GM18951 (cell line): ENCODE data around the gene POLD2.
"Not testable (repeated sequence)": the region's sequence is repeated elsewhere in the genome, so short reads cannot be mapped to it uniquely, and the experiment has no call there.

Experiments used
- POLR2A ChIP-seq: IDR thresholded peaks from 4 replicates; pipeline ENCODE4 v1.6.1; 2011; ENCODE audit warnings: mild to moderate bottlenecking; ENCODE audit not compliant: insufficient read length, insufficient read depth; ENCODE audit errors: extremely low read depth
- in situ Hi-C: fragments of 300-500 bp; cut with MboI; formaldehyde crosslinking; loops from one replicate; pipeline ENCODE4 v1.12.0; 2022; ENCODE audit warnings: low sequenced_read_pairs, mixed read lengths, inconsistent platforms; ENCODE audit not compliant: unreplicated experiment

POLD2 gene

GRCh38 chr7:44134943-44135628 is 11.7 kb upstream of the POLD2 start:
- in situ Hi-C loops = no loop called here
- TF ChIP-seq POLR2A = no peak

DNA sequence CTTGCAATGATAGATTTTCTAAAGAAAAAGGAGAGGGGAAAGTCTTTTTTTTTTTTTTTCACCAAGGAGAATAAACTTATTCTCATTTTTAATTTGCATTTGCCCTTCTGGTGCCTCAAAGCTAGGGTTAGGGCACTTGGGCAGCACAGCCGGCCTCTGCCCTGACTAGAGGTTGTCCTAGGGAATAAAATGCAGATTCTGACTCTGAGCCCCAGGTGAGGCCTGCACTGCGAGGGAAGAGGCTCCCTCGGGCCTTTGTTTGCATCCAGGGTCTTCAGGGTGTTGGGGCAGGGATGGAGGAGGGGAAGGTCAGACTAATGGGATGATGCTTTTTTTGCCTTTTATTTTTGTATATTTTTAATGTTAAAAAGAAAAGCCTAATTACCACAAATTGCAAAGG is 9.9 kb upstream of the POLD2 start:
- in situ Hi-C loops = no loop called here

DNA sequence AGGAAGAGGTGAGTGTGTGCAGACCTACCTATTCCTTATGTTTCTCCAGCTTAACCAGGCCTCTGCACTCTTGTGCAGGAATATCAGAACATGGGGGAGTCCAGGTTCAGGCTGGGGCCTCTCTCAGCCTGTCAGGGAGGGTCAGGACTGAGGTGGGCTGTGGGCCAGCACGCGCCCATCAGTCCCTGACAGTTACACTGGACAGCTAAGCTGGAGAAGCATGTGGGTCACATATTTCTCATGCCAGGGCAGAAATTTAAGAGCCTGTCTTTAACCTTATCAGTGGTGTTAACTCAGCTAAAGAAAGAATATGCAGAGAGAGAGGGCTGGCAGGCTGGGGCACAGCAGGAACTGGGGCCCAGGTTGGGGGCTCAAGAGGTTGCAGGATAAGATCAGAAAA is 8.7 kb upstream of the POLD2 start:
- TF ChIP-seq POLR2A = no peak
- in situ Hi-C loops = no loop called here

More for the DNA sequence above, 9.9 kb upstream of the POLD2 start:
- no peak for TF ChIP-seq POLR2A

DNA sequence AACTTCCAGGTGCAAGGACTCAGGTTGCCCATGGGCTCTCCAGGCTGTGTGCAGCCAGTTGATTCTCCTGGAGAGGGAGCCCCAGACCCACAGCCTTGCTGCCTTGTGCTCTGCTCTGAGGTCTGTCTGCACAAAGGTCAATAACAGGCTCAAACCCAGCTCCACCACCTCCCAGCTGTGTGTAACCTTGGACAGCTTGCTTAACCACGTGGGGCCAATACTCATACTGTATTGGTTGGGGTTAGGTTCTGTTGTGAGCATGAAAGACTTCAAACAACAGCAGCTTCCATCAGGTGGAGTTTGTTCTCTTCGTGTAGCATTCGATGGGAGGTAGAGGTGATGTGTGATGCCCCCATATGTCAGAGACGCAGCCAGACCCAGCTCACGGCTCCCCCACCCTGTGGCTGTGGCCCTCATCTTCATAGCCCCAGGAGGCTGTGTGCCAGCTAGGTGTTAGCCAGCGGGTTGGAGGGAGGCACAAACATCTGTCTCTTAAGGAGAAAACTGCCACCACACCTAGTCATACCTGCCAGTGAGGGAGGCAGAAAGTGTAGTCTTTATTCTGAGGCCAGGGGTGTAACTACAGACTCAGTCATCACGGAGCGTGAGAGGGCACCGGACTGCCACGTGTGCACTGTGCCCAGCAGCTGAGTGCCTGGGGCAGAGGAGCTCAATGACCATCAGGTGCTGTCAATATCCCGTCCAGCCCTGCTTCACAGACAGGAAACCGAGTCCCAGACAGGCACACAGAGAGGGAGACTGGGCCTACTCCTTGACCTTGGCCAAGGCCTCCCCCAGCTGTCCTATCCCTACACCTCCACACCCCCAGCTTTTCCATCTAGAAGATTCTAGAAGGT is 8.1 kb upstream of the POLD2 start:
- in situ Hi-C loops = no loop called here

GRCh38 chr7:44128721-44129582 is 5.6 kb upstream of the POLD2 start:
- in situ Hi-C loops = no loop called here
- TF ChIP-seq POLR2A = no peak

More for the DNA sequence above, 8.1 kb upstream of the POLD2 start:
- TF ChIP-seq POLR2A = no peak

DNA sequence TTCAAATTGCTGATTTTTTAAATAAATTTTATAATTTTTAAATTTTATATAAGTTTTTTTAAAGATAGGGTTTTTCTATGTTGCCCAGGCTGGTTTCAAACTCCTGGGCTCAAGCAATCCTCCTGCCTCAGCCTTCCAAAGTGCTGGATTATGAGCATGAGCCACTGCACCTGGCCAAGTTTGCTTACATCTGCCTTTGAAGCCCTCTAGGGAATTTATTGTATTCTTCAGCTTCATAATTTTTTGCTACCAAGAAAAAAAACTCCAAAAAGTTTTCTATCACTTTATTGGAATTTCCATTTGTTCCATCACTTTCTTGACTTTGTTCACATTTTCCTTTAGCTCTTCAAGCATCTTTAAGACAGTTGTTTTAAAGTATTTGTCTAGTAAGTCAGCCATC is 3.8 kb upstream of the POLD2 start:
- in situ Hi-C loops = no loop called here
- no peak for TF ChIP-seq POLR2A

GRCh38 chr7:44126574-44126973 is 3.2 kb upstream of the POLD2 start:
- in situ Hi-C loops = not testable (repeated sequence)

DNA sequence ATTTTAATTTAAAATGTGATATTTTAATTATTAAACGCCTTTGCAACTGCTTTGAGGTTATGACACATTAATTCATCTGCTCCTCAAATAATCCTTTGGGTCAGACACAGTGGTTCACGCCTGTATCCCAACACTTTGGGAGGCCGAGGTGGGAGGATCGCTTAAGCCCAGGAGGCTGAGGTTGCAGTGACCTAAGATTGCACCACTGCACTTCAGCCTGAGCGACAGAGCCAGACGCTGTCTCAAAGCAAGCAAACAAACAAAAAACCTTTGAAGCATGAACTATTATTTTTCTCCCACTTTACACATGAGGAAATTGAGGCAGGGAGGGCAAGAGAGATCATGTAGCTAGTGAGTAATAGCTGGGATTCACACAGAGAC is 1.5 kb upstream of the POLD2 start:
- no peak for TF ChIP-seq POLR2A
- in situ Hi-C loops = no loop called here

DNA sequence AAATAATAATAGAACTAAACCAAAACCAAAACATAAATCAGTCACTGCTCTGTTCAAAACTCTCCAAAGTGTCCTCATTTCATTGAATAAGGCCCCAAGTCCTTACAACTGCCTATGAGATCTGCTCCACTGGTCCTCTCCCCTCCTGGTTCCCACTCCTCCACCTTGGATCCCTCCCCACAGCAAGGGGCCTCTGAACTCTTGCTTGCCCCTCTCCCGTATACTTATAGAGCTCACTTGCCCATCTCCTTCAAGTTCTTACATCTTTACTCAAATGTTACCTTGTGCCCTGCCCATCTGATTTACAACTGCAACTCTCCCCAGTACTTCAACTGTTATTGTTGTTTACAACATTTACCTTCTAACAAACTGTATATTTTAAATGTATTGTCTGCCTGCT is 819 bp downstream of the POLD2 start:
- in situ Hi-C loops = no loop called here
- no peak for TF ChIP-seq POLR2A

- in situ Hi-C loops = no loop called here
- no peak for TF ChIP-seq POLR2A
Measured at GRCh38 chr7:44121761-44122420, 1.5 kb downstream of the POLD2 start.

GRCh38 chr7:44120395-44120794 is 3.0 kb downstream of the POLD2 start:
- TF ChIP-seq POLR2A = no peak

GRCh38 chr7:44119829-44120380 is 3.4 kb downstream of the POLD2 start:
- TF ChIP-seq POLR2A = no peak
- in situ Hi-C loops = no loop called here

More at GRCh38 chr7:44120395-44120794, 3.0 kb downstream of the POLD2 start:
- in situ Hi-C loops = no loop called here
